ENCODE results near the gene NRP2.

NRP2 gene

DNA sequence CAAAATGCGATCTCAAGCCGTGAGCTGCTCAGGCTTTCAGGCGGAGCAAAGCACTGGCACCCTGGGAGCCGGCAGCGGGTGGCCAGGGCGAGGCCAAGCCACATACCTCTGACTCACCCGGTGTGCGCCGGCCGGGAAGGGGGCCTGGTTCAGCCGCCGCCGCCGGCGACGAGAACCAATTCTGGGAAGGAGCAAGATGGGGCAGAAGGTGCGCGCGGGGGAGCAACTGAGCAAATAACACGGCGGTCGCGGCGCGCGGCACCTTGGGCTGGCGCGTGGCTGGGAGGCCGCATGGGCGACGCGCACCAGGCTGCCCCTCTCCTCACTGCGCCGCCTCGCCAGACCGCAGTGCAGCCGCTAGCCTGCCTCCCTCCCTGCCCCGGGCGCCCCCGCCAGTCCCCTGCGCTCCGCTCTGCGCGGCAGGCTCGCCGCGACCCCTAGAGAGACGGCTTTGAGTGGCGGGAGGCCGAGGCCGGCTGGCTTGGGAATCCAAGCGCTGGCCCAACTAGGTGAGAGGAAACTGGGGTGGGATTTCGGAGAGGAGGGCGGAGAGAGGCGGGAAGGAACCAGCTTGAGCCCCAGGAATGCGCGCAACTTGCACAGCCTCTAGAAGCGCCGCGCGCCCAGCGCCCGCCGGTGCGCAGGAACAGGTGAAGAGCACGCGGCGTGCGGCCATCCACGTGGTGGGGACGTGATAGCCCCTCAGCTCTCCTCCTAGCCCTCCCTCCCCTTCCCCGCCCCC, 3.2 kb downstream of the NRP2 start:
- DNase-seq: peak in 5 of 58 donors; percentile 6 to 47 (median 36)

- peak in 2 of 58 donors; percentile 5 to 28 for DNase-seq
Measured at GRCh38 chr2:205686056-205686782, 3.9 kb downstream of the NRP2 start.

DNA sequence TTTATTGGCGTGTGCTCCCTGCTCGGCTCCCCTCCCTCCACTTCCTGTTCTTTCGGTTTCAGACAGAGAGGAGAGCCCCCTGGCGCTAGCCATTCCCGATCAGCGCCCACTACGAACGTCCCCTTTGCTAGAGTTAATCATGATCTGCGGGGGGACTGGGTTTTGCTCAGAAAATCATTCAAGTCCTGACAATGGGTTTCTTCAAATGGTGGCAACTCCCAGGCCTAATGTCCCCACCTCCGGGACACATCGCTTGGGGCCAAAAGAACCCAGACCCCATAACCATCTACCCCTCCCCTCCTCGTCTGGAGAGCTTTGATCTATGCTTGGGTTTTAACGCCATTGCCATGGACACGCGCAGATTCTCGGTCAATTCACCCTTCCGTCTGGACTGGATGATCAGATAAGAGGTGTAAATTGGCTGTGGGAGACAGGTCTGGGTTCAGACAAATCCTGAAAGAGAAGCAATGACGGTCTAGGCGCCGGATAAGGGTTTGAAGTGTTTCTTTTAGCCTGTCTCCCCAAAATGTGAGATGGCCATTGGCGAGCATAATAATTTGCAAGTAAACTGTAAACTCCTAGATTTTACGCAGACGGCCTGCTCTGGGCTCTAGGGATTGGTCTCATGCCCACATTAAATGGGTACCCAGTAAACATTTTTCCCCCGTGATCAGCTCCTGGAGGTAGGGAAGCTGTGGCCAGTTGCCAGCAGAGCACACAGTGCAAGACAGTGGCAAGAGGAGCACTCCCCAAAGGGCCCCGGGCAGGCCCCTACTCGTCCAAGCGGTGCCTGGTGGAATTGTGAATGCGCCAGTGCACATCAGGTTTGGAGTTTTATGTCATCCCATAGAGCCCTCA, 4.7 kb downstream of the NRP2 start:
- DNase-seq: no peak

- DNase-seq: no peak
Measured at GRCh38 chr2:205687641-205687956, 5.3 kb downstream of the NRP2 start.

DNA sequence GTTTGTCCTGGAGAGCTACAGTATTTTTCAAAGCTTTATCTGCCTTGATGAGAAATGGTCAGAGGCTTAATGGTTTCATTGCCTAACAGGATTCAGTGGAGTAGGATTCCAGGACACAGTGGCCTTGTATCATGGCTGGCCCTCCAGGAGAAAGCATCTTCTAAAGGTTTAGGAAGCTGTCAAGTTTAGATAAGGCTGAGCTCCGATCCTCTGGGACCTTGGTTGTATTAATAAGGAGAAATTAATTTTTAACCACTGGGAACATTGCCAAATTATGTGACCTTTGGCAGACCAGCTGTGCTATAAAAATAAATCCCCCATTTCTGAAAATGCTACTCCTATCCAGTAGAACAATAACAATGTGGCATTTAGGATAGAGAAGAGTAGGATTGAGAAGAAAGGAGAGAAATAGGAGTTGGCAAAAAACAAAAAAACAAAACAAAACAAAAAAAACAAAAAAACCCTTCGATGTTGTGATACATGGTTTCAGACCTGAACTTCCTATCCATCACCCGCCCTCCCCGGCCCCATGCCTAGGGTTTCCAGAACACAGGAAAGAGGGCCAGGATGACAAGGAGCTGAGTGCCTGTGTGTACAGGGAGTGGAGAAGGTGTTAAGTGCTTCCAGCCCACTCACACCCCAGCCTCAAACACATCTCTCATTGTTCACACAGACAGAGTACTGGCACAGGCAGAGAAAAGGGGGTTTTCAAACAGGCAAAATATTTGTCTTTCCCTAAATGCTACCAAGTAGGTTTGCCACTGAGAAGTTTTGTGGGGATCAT, 6.3 kb downstream of the NRP2 start:
- no peak for DNase-seq

- peak in 1 of 58 donors; percentile 20 for DNase-seq
Measured at GRCh38 chr2:205689820-205690219, 7.5 kb downstream of the NRP2 start.

- DNase-seq: no peak
Measured at GRCh38 chr2:205692104-205692503, 9.8 kb downstream of the NRP2 start.

DNA sequence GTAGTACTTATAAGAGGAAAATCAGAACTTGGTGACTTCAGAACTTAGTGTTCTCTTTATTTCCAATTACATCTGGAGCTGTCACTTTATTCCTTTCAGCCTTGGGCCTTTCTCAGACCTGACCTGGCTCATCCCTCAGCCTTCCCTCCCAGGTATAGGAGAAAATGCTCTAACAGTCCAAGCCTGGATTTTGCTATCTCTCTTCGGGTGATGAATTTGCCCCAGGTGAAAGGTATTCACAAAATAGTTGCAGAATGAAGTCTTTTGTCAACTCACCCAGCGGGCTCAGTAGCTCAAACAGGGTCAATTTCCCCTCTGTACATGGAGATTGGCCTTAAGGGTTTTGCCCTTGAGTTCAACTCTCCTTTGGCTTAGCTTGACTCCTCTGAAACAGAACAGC, 12.0 kb downstream of the NRP2 start:
- no peak for DNase-seq

DNA sequence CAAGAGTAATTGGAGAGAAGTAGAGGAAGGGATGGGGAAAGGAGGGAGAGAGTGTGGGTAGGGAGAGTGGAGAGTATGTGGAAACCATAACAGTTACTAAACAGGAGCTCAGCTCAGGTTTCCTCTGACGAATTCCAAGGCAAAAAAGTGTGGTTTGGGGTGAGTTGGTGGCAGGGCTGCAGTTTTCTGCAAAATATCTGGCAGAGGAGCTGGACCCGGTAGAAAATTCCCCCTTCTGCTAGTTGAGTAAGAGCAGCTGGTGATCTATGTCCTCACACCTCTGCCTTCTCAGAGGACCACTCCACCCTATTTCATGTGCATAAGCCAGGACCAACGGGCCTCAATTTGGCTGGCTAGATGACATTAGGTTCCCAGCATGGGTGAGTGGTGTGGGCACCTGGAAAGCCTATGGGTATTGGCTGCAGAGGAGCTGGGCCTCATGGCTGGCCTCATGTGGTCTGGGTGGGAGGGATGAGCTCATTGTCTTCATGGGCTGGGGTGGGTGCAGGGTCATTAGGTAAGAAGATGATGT, 13.2 kb downstream of the NRP2 start:
- no peak for DNase-seq

DNA sequence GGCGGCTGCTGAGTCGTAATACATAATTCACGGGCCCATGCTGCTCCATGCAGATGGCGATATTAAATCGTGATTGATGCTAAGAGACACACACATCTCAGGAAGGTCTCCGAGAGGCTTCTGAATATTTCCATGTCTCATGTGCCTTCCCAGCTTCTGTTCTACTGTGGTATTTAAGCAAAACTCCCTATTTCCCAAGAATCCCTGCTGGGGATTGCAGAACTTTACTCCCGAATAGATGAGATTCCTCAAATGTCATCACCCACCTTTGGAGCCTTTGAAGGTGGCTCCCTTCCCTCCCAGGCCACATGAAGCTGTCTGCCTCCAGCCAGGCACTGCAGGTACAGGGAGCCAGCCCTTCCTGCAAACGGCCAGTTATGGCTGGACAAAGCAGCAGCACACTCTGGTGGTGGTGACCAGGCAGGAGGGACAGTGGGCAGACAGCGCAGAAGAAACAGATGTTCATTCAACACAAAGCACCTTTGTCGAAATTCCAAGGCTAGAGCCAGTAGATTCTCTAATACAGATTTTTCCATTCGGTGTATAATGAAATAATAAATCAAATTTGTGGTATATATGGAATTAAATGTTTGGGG, 14.1 kb downstream of the NRP2 start:
- DNase-seq: peak in 22 of 58 donors; percentile 5 to 53 (median 28)

GRCh38 chr2:205696927-205697441, 14.7 kb downstream of the NRP2 start:
- DNase-seq: peak in 10 of 58 donors; percentile 9 to 41 (median 22)

DNA sequence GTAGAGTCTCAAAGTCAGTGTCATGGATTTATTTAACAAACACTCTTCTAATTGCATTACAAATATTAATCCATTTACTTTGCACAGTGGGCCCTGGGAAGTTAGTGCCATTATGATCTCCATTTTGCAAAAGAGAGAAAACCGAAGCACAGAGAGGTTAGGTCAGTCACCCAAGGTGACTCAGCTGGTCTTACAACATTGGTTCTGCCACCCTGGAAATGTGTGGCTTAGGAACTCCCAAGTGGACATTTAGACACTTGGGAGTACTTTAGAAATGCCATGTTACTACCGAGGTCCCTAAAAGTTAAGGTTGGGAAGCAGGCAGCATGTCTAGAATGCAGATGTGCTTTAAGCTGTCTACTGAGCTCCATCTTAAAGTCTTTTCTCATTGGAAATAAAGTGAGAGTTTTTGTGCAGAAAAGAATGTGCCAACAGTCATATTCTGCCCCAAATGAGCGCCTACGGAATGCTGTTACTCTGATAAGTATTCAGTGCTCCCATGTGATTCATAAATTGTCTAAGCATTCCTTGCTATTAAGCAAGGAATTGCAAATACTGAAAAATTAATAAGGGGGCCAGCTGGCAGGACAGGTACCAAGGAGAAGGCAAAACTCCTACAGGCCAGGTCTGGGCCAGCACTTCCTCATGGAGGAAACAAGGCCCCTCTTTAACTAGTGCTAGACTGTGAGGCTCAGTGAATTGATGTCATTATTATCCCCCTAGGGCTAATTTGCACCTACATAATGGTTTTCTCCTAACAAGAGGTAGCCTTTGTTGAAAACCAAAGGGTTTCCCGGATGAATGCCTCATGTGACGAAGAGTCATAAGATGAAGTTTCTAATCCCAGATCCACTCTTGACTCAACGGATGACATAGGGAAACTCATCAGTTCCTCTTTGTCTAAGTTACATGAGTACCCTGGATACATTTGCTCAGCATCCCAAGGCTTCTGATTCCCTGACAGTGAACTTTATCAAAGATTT, 16.3 kb downstream of the NRP2 start:
- no peak for DNase-seq

GRCh38 chr2:205699515-205700289, 17.4 kb downstream of the NRP2 start:
- DNase-seq: no peak

GRCh38 chr2:205700331-205701132, 18.2 kb downstream of the NRP2 start:
- DNase-seq: peak in 2 of 58 donors; percentile 31 to 39

- no peak for DNase-seq
Measured at GRCh38 chr2:205701509-205701908, 19.2 kb downstream of the NRP2 start.

GRCh38 chr2:205702576-205702975, 20.3 kb downstream of the NRP2 start:
- DNase-seq: no peak

- no peak for DNase-seq
Measured at GRCh38 chr2:205703471-205704126, 21.3 kb downstream of the NRP2 start.

Data from anterior cingulate cortex (tissue), 58 donors.